ENCODE results near the gene UTF1.
A peak's percentile ranks its signal among the peaks of the same experiment; 100 is the strongest.
"Not testable (repeated sequence)": the region's sequence is repeated elsewhere in the genome, so short reads cannot be mapped to it uniquely, and the experiment has no call there.

Gene UTF1

GRCh38 chr10:133219782-133220181, 10.2 kb upstream of the UTF1 start:
- DNase-seq (ENCODE audit: low read depth in 2 of 2): no peak
- TF ChIP-seq CTCF (IDR thresholded peaks at IDR 0.05; ENCODE audit: low read depth, low read length): no peak
- H3K4me3 ChIP-seq (replicated peaks in 1 of 2; ENCODE audit: low read depth in 2 of 2, low read length in 2 of 2): no peak overlapping the region

- H3K4me3 ChIP-seq (replicated peaks in 1 of 2; ENCODE audit: low read depth in 2 of 2, low read length in 2 of 2): no peak overlapping the region
- no peak for DNase-seq (ENCODE audit: low read depth in 2 of 2)
- TF ChIP-seq CTCF (IDR thresholded peaks at IDR 0.05; ENCODE audit: low read depth, low read length): no peak
Observed at GRCh38 chr10:133221331-133221730, 8.7 kb upstream of the UTF1 start.

- not testable (repeated sequence) for DNase-seq (ENCODE audit: low read depth in 2 of 2)
Observed at GRCh38 chr10:133221756-133222155, 8.3 kb upstream of the UTF1 start.

GRCh38 chr10:133224076-133224475, 5.9 kb upstream of the UTF1 start:
- no peak for DNase-seq (ENCODE audit: low read depth in 2 of 2)
- H3K4me3 ChIP-seq (replicated peaks in 1 of 2; ENCODE audit: low read depth in 2 of 2, low read length in 2 of 2): no peak overlapping the region
- no peak for TF ChIP-seq CTCF (IDR thresholded peaks at IDR 0.05; ENCODE audit: low read depth, low read length)

More at GRCh38 chr10:133221756-133222155, 8.3 kb upstream of the UTF1 start:
- not testable (repeated sequence) for H3K4me3 ChIP-seq (replicated peaks in 1 of 2; ENCODE audit: low read depth in 2 of 2, low read length in 2 of 2)

- peak overlapping the region in 1 of 2 donors; percentile 16 for H3K4me3 ChIP-seq (replicated peaks in 1 of 2; ENCODE audit: low read depth in 2 of 2, low read length in 2 of 2)
- no peak for TF ChIP-seq CTCF (IDR thresholded peaks at IDR 0.05; ENCODE audit: low read depth, low read length)
- peak; percentile 25 to 64 for DNase-seq (ENCODE audit: low read depth in 2 of 2)
Observed at GRCh38 chr10:133224756-133225372, 5.2 kb upstream of the UTF1 start.

- TF ChIP-seq CTCF (IDR thresholded peaks at IDR 0.05; ENCODE audit: low read depth, low read length): no peak
- H3K4me3 ChIP-seq (replicated peaks in 1 of 2; ENCODE audit: low read depth in 2 of 2, low read length in 2 of 2): no peak overlapping the region
- DNase-seq (ENCODE audit: low read depth in 2 of 2): no peak
Observed at GRCh38 chr10:133225707-133226191, 4.3 kb upstream of the UTF1 start.

- no peak for TF ChIP-seq CTCF (IDR thresholded peaks at IDR 0.05; ENCODE audit: low read depth, low read length)
- no peak overlapping the region for H3K4me3 ChIP-seq (replicated peaks in 1 of 2; ENCODE audit: low read depth in 2 of 2, low read length in 2 of 2)
- no peak for DNase-seq (ENCODE audit: low read depth in 2 of 2)
Observed at GRCh38 chr10:133226251-133226808, 3.7 kb upstream of the UTF1 start.
